Effector memory CD4-positive, alpha-beta T cell (primary cell): Measurements from ENCODE around the gene CLMN.

Source experiments
- DNase-seq, 3 donors: peaks; one replicate each; pipeline ENCODE4 v3.0.0-alpha.2; 2020
- H3K27ac ChIP-seq: 2 replicates; pipeline ENCODE4 v1.7.0; 2013; ENCODE audit warnings: mild to moderate bottlenecking, low read length, moderate library complexity; ENCODE audit not compliant: insufficient read depth, poor library complexity, severe bottlenecking
- H3K27me3 ChIP-seq: replicated peaks from 2 replicates; pipeline ENCODE4 v1.7.0; 2013; ENCODE audit warnings: mild to moderate bottlenecking, low read length; ENCODE audit not compliant: insufficient read depth, control insufficient read depth, poor library complexity, severe bottlenecking
- H3K36me3 ChIP-seq: 2 replicates; pipeline ENCODE4 v1.7.0; 2013; ENCODE audit warnings: mild to moderate bottlenecking, low read length, moderate library complexity; ENCODE audit not compliant: control insufficient read depth, insufficient read depth
- H3K4me1 ChIP-seq: 2 replicates; pipeline ENCODE4 v1.7.0; 2013; ENCODE audit warnings: low read length, mild to moderate bottlenecking; ENCODE audit not compliant: control insufficient read depth, insufficient read depth, poor library complexity, severe bottlenecking
- H3K4me3 ChIP-seq: 2 replicates; pipeline ENCODE4 v1.7.0; 2013; ENCODE audit warnings: low read length, low read depth, mild to moderate bottlenecking; ENCODE audit not compliant: insufficient read depth, poor library complexity, severe bottlenecking
- H3K9me3 ChIP-seq: 2 replicates; pipeline ENCODE4 v1.7.0; 2013; ENCODE audit warnings: mild to moderate bottlenecking, low read length, moderate library complexity; ENCODE audit not compliant: control insufficient read depth

The CLMN gene

GRCh38 chr14:95296966-95297365, 22.7 kb downstream of the CLMN start:
- DNase-seq = no peak
- Histone ChIP-seq H3K9me3 (no peaks in the 10 kb centered on the region), H3K27me3 (no peaks in the 10 kb centered on the region), H3K4me1 (no peaks in the 10 kb centered on the region), H3K4me3 (no peak overlapping the region), H3K36me3 (no peaks in the 10 kb centered on the region), H3K27ac (no peak overlapping the region)

- Histone ChIP-seq H3K27ac (no peak overlapping the region), H3K27me3 (no peaks in the 10 kb centered on the region), H3K4me1 (no peaks in the 10 kb centered on the region), H3K36me3 (no peaks in the 10 kb centered on the region), H3K4me3 (no peak overlapping the region), H3K9me3 (no peaks in the 10 kb centered on the region)
- no peak for DNase-seq
These were observed 23.9 kb downstream of the CLMN start for GRCh38 chr14:95295600-95296376.

- Histone ChIP-seq H3K4me1 (no peaks in the 10 kb centered on the region), H3K27ac (no peak overlapping the region), H3K36me3 (no peaks in the 10 kb centered on the region), H3K27me3 (no peaks in the 10 kb centered on the region), H3K9me3 (no peaks in the 10 kb centered on the region), H3K4me3 (no peak overlapping the region)
- no peak for DNase-seq
These were observed 24.7 kb downstream of the CLMN start for GRCh38 chr14:95294834-95295599.

GRCh38 chr14:95294320-95294719, 25.4 kb downstream of the CLMN start:
- no peak overlapping the region for H3K27ac ChIP-seq

GRCh38 chr14:95293449-95293848, 26.3 kb downstream of the CLMN start:
- no peaks in the 10 kb centered on the region for H3K4me1 ChIP-seq
- H3K27me3 ChIP-seq = no peaks in the 10 kb centered on the region
- no peaks in the 10 kb centered on the region for H3K9me3 ChIP-seq
- no peak for DNase-seq
- no peak overlapping the region for H3K27ac ChIP-seq
- H3K4me3 ChIP-seq = no peak overlapping the region
- H3K36me3 ChIP-seq = no peaks in the 10 kb centered on the region

More at GRCh38 chr14:95294320-95294719, 25.4 kb downstream of the CLMN start:
- H3K9me3 ChIP-seq = no peaks in the 10 kb centered on the region
- H3K36me3 ChIP-seq = no peaks in the 10 kb centered on the region
- DNase-seq = no peak
- H3K4me3 ChIP-seq = no peak overlapping the region
- H3K4me1 ChIP-seq = no peaks in the 10 kb centered on the region
- no peaks in the 10 kb centered on the region for H3K27me3 ChIP-seq

- H3K4me1 ChIP-seq = no peaks in the 10 kb centered on the region
These were observed 26.9 kb downstream of the CLMN start for GRCh38 chr14:95292660-95293425.

GRCh38 chr14:95291859-95292542, 27.7 kb downstream of the CLMN start:
- Histone ChIP-seq H3K36me3 (no peaks in the 10 kb centered on the region), H3K9me3 (no peaks in the 10 kb centered on the region), H3K27me3 (no peaks in the 10 kb centered on the region), H3K4me3 (no peak overlapping the region), H3K27ac (no peak overlapping the region), H3K4me1 (no peaks in the 10 kb centered on the region)
- no peak for DNase-seq

More at GRCh38 chr14:95292660-95293425, 26.9 kb downstream of the CLMN start:
- no peak for DNase-seq
- no peak overlapping the region for H3K27ac ChIP-seq
- no peaks in the 10 kb centered on the region for H3K27me3 ChIP-seq
- H3K36me3 ChIP-seq = no peaks in the 10 kb centered on the region
- H3K4me3 ChIP-seq = no peak overlapping the region
- H3K9me3 ChIP-seq = no peaks in the 10 kb centered on the region

GRCh38 chr14:95290871-95291431, 28.8 kb downstream of the CLMN start:
- no peak overlapping the region for H3K27ac ChIP-seq
- H3K4me1 ChIP-seq = no peaks in the 10 kb centered on the region
- DNase-seq = no peak
- H3K36me3 ChIP-seq = no peaks in the 10 kb centered on the region
- H3K27me3 ChIP-seq = no peaks in the 10 kb centered on the region
- no peaks in the 10 kb centered on the region for H3K9me3 ChIP-seq
- H3K4me3 ChIP-seq = no peak overlapping the region

GRCh38 chr14:95290021-95290420, 29.7 kb downstream of the CLMN start:
- Histone ChIP-seq H3K4me3 (no peak overlapping the region), H3K4me1 (no peaks in the 10 kb centered on the region), H3K27ac (no peak overlapping the region), H3K36me3 (no peaks in the 10 kb centered on the region), H3K9me3 (no peaks in the 10 kb centered on the region), H3K27me3 (no peaks in the 10 kb centered on the region)
- DNase-seq = no peak
